Progenitor cell of endocrine pancreas (in vitro differentiated cells): ENCODE data around the gene NOVA2. TPM values are rescaled to one million over a fixed set of nuclear protein-coding genes. Genes with fewer than 3 reads are reported as not detected.
A peak's percentile ranks its signal among the peaks of the same experiment; 100 is the strongest.

Experiments used
- DNase-seq: peaks from one replicate; pipeline ENCODE4 v3.0.0; 2021; ENCODE audit warnings: low spot score; ENCODE audit not compliant: unreplicated experiment
- H3K27ac Mint-ChIP-seq: 2 replicates; pipeline ENCODE4 v1.8.0; 2021; ENCODE audit warnings: mild to moderate bottlenecking, moderate library complexity, mixed read lengths
- H3K27me3 Mint-ChIP-seq: 2 replicates; pipeline ENCODE4 v1.8.0; 2021; ENCODE audit warnings: mixed read lengths
- H3K36me3 Mint-ChIP-seq: 2 replicates; pipeline ENCODE4 v1.8.0; 2022; ENCODE audit warnings: mixed read lengths; ENCODE audit not compliant: insufficient read depth
- H3K4me1 Mint-ChIP-seq: 2 replicates; pipeline ENCODE4 v1.8.0; 2021; ENCODE audit warnings: low read depth, mixed read lengths
- H3K4me3 Mint-ChIP-seq: 2 replicates; pipeline ENCODE4 v1.8.0; 2021; ENCODE audit warnings: low read depth, mild to moderate bottlenecking, moderate library complexity, mixed read lengths
- H3K9me3 Mint-ChIP-seq: 2 replicates; pipeline ENCODE4 v1.8.0; 2021; ENCODE audit warnings: low read depth, mixed read lengths
- CTCF ChIP-seq: fragments of 200-600 bp; sonication (generic); IDR thresholded peaks from one replicate; pipeline ENCODE4 v1.5.0; 2021; ENCODE audit warnings: antibody characterized with exemption, mild to moderate bottlenecking; ENCODE audit not compliant: unreplicated experiment
- total RNA-seq: library from RNA; stranded (reverse); gene quantifications from 2 replicates; pipeline ENCODE4 v1.2.1, GENCODE V29; 2021

NOVA2 gene
- total RNA-seq, 1 donor from 2014 or later, result 0.53 TPM

GRCh38 chr19:45998834-45999233 is 25.2 kb upstream of the NOVA2 start:
- H3K9me3 Mint-ChIP-seq, result no peaks in the 10 kb centered on the region
- H3K4me1 Mint-ChIP-seq, result peaks cover 16% of the 10 kb centered on the region
- H3K4me3 Mint-ChIP-seq, result no peak overlapping the region
- H3K27ac Mint-ChIP-seq, result no peak overlapping the region
- peaks cover 26% of the 10 kb centered on the region for H3K27me3 Mint-ChIP-seq
- peaks cover 4% of the 10 kb centered on the region for H3K36me3 Mint-ChIP-seq
- no peak for DNase-seq
- no peak for TF ChIP-seq CTCF

GRCh38 chr19:45996933-45997332 is 23.3 kb upstream of the NOVA2 start:
- Mint-ChIP-seq H3K36me3 (peaks cover 2% of the 10 kb centered on the region), H3K27ac (no peak overlapping the region), H3K4me1 (peaks cover 16% of the 10 kb centered on the region), H3K9me3 (no peaks in the 10 kb centered on the region), H3K4me3 (no peak overlapping the region), H3K27me3 (peaks cover 26% of the 10 kb centered on the region)
- no peak for DNase-seq
- no peak for TF ChIP-seq CTCF

GRCh38 chr19:45995715-45996385 is 22.2 kb upstream of the NOVA2 start:
- no peak for TF ChIP-seq CTCF
- Mint-ChIP-seq H3K27me3 (peaks cover 23% of the 10 kb centered on the region), H3K4me1 (peaks cover 16% of the 10 kb centered on the region), H3K4me3 (no peak overlapping the region), H3K36me3 (peaks cover 1% of the 10 kb centered on the region), H3K9me3 (no peaks in the 10 kb centered on the region), H3K27ac (no peak overlapping the region)
- no peak for DNase-seq

GRCh38 chr19:45994998-45995714 is 21.5 kb upstream of the NOVA2 start, which contains the start of gene CCDC61:
TSS of gene CCDC61 (plus strand) at chr19:45995467. CDS start at chr19:46003019, 7,552 bp downstream.
- peak; percentile 94 for DNase-seq
- no peak within 1 kb of the TSS for H3K27ac Mint-ChIP-seq
- H3K4me3 Mint-ChIP-seq, result peak within 1 kb of the TSS; percentile 17
- peaks cover 1% of the 10 kb centered on the region for H3K36me3 Mint-ChIP-seq
- H3K27me3 Mint-ChIP-seq, result peaks cover 22% of the 10 kb centered on the region
- no peaks in the 10 kb centered on the region for H3K9me3 Mint-ChIP-seq
- H3K4me1 Mint-ChIP-seq, result peaks cover 12% of the 10 kb centered on the region
- TF ChIP-seq CTCF, result no peak

- H3K4me1 Mint-ChIP-seq, result peaks cover 7% of the 10 kb centered on the region
- H3K36me3 Mint-ChIP-seq, result peaks cover 1% of the 10 kb centered on the region
- no peaks in the 10 kb centered on the region for H3K9me3 Mint-ChIP-seq
- peaks cover 20% of the 10 kb centered on the region for H3K27me3 Mint-ChIP-seq
- no peak for DNase-seq
- peak overlapping the region; percentile 17 for H3K4me3 Mint-ChIP-seq
- TF ChIP-seq CTCF, result no peak
- H3K27ac Mint-ChIP-seq, result no peak overlapping the region
Observed at GRCh38 chr19:45994456-45994997, 20.9 kb upstream of the NOVA2 start.
